HepG2 (cell line): Measurements from ENCODE around the gene RHOV. TPM values are rescaled to one million over a fixed set of nuclear protein-coding genes. Genes with fewer than 3 reads are reported as not detected.

ENCODE experiments used
- FOXO1 ChIP-seq: sonication (generic); formaldehyde crosslinking; IDR thresholded peaks from 2 replicates; pipeline ENCODE4 v1.4.0; 2020; ENCODE audit warnings: missing genetic modification reagents
- MAZ ChIP-seq, 2 experiments: sonication (generic) in 1 of 2; formaldehyde crosslinking in 1 of 2; IDR thresholded peaks; 2 replicates each; pipeline versions ENCODE4 v1.5.0 to v1.6.1; 2012 to 2020; ENCODE audit warnings: low read depth in 2 of 2, mild to moderate bottlenecking in 2 of 2, borderline replicate concordance in 1 of 2, improper control_type of control experiment in 1 of 2, low read length in 1 of 2, missing genetic modification reagents in 1 of 2, moderate library complexity in 1 of 2
- NCOR1 ChIP-seq: fragments of 200-600 bp; sonication (generic); IDR thresholded peaks from 2 replicates; pipeline ENCODE4 v1.7.0; 2017; ENCODE audit warnings: antibody characterized with exemption, low read length, borderline replicate concordance
- TCF12 ChIP-seq, 2 experiments: fragments of 450-650 bp in 1 of 2; sonication (generic) in 1 of 2; formaldehyde crosslinking in 1 of 2; IDR thresholded peaks; 2 replicates each; pipeline versions ENCODE4 v1.6.1 to v1.8.0; 2017 to 2022; ENCODE audit warnings: antibody characterized with exemption in 1 of 2, mild to moderate bottlenecking in 1 of 2, missing genetic modification reagents in 1 of 2, moderate library complexity in 1 of 2
- USF2 ChIP-seq, 2 experiments: sonication (generic) in 1 of 2; formaldehyde crosslinking in 1 of 2; IDR thresholded peaks; 2 replicates each; pipeline versions ENCODE4 v1.5.1 to v1.6.1; 2011 to 2020; ENCODE audit warnings: borderline replicate concordance in 1 of 2, low read depth in 1 of 2, low read length in 1 of 2, mild to moderate bottlenecking in 1 of 2, missing genetic modification reagents in 1 of 2, moderate library complexity in 1 of 2
- ZBTB3 ChIP-seq: sonication (generic); formaldehyde crosslinking; IDR thresholded peaks from 2 replicates; pipeline ENCODE4 v1.4.0; 2020; ENCODE audit warnings: low read depth, mild to moderate bottlenecking, moderate library complexity, missing genetic modification reagents, borderline replicate concordance
- ZBTB44 ChIP-seq: sonication (generic); formaldehyde crosslinking; IDR thresholded peaks from 2 replicates; pipeline ENCODE4 v1.4.0; 2020; ENCODE audit warnings: missing genetic modification reagents
- ZNF281 ChIP-seq: sonication (generic); formaldehyde crosslinking; IDR thresholded peaks from 2 replicates; pipeline ENCODE4 v1.4.0; 2020; ENCODE audit warnings: missing genetic modification reagents, borderline replicate concordance
- ZNF34 ChIP-seq: sonication (generic); formaldehyde crosslinking; IDR thresholded peaks from 2 replicates; pipeline ENCODE4 v1.4.0; 2020; ENCODE audit warnings: mild to moderate bottlenecking, missing genetic modification reagents, borderline replicate concordance
- ZNF343 ChIP-seq: sonication (generic); formaldehyde crosslinking; IDR thresholded peaks from 2 replicates; pipeline ENCODE4 v1.4.0; 2020; ENCODE audit warnings: mild to moderate bottlenecking, missing genetic modification reagents
- ZNF383 ChIP-seq: sonication (generic); formaldehyde crosslinking; IDR thresholded peaks from 2 replicates; pipeline ENCODE4 v1.4.0; 2020; ENCODE audit warnings: missing genetic modification reagents, mild to moderate bottlenecking, borderline replicate concordance
- ZNF563 ChIP-seq: sonication (generic); formaldehyde crosslinking; IDR thresholded peaks from 2 replicates; pipeline ENCODE4 v1.8.0; 2022; ENCODE audit warnings: mild to moderate bottlenecking, moderate library complexity, missing genetic modification reagents
- polyA plus RNA-seq, 8 experiments: library from polyadenylated mRNA; depleted of rRNA in 3 of 8; stranded (reverse) in 7 of 8; unstranded in 1 of 8; fragments of >200 nt; fragmentation: Illumina TruSeq in 4 of 8; extraction: Trizol in 4 of 8; gene quantifications; 2 replicates each; pipeline versions ENCODE4 v1.2.1 to v1.2.3, GENCODE V29; 2011 to 2016; ENCODE audit warnings: low read depth in 4 of 8, missing spikeins in 1 of 8, mixed read lengths in 1 of 8; ENCODE audit not compliant: insufficient read depth in 1 of 8
- total RNA-seq, 5 experiments: library from RNA; depleted of rRNA; stranded (reverse); fragments of >200 nt; fragmentation: Illumina TruSeq; extraction: Trizol; gene quantifications; 2 replicates each; pipeline ENCODE4 v1.2.3, GENCODE V29; 2016; ENCODE audit warnings: low read depth in 1 of 5

The RHOV gene
- total and polyA plus RNA-seq, 2 of the 13 experiments (the other 11 are each of a cell fraction or from before 2014, with no cell fraction given) = 0.17 to 0.18 TPM

- TF ChIP-seq ZBTB44 = no peak
- no peak for TF ChIP-seq ZNF34
- TF ChIP-seq ZBTB3 = no peak
- peak; percentile 30; the same call in 1 of the 2 replicates for TF ChIP-seq MAZ (IDR thresholded peaks at IDR 0.05; ENCODE audit: borderline replicate concordance, low read depth, low read length)
- no peak for TF ChIP-seq MAZ (CRISPR knock-in tag; IDR thresholded peaks at IDR 0.05; ENCODE audit: low read depth)
- peak; percentile 74; the same call in 1 of the 2 replicates for TF ChIP-seq ZNF281
- no peak for TF ChIP-seq NCOR1
- no peak for TF ChIP-seq ZNF343 (CRISPR knock-in tag)
- TF ChIP-seq ZNF563 (CRISPR knock-in tag) = no peak
- no peak for TF ChIP-seq TCF12 (IDR thresholded peaks at IDR 0.05)
- no peak for TF ChIP-seq TCF12 (CRISPR knock-in tag; IDR thresholded peaks at IDR 0.05)
- no peak for TF ChIP-seq ZNF383 (CRISPR knock-in tag)
- no peak for TF ChIP-seq FOXO1
- TF ChIP-seq USF2 (IDR thresholded peaks at IDR 0.05; ENCODE audit: low read depth, low read length) = no peak
- TF ChIP-seq USF2 (CRISPR knock-in tag; IDR thresholded peaks at IDR 0.05; ENCODE audit: borderline replicate concordance) = no peak
Measured at GRCh38 chr15:40847223-40847961, 26.6 kb downstream of the RHOV start (continued).
